SK-N-SH (cell line): ENCODE results near the gene MFSD11.

ENCODE experiments used
- CTCF ChIP-seq: fragments of 200-600 bp; sonication (generic); IDR thresholded peaks from 2 replicates; pipeline ENCODE4 v1.6.1; 2017; ENCODE audit warnings: antibody characterized with exemption, mild to moderate bottlenecking, moderate library complexity
- EP300 ChIP-seq, 2 experiments: IDR thresholded peaks; 2 replicates each; pipeline versions ENCODE4 v1.4.0 to v1.6.1; 2012; ENCODE audit warnings: borderline replicate concordance in 1 of 2, low read depth in 1 of 2, low read length in 1 of 2
- EZH2phosphoT487 ChIP-seq: fragments of 200-600 bp; sonication (generic); IDR thresholded peaks from 2 replicates; pipeline ENCODE4 v1.6.1; 2017; ENCODE audit warnings: low read depth, mixed run types, mild to moderate bottlenecking, antibody characterized with exemption, moderate library complexity, borderline replicate concordance
- FOXJ3 ChIP-seq: sonication (generic); formaldehyde crosslinking; IDR thresholded peaks from 2 replicates; pipeline ENCODE4 v1.5.1; 2020; ENCODE audit warnings: mild to moderate bottlenecking, missing genetic modification reagents
- GATA2 ChIP-seq: sonication (generic); formaldehyde crosslinking; IDR thresholded peaks from 2 replicates; pipeline ENCODE4 v1.5.0; 2020; ENCODE audit warnings: mild to moderate bottlenecking, missing genetic modification reagents
- JUND ChIP-seq: IDR thresholded peaks from 2 replicates; pipeline ENCODE4 v1.4.0; 2012
- MEF2A ChIP-seq: IDR thresholded peaks from 2 replicates; pipeline ENCODE4 v1.4.0; 2012; ENCODE audit warnings: low read depth, borderline replicate concordance
- RCOR1 ChIP-seq: fragments of 150-350 bp; IDR thresholded peaks from 2 replicates; pipeline ENCODE4 v1.6.1; 2017; ENCODE audit warnings: antibody characterized with exemption, low read length
- RFX5 ChIP-seq: IDR thresholded peaks from 2 replicates; pipeline ENCODE4 v1.6.1; 2012; ENCODE audit warnings: mild to moderate bottlenecking, improper control_type of control experiment, low read length
- TCF12 ChIP-seq: IDR thresholded peaks from 2 replicates; pipeline ENCODE4 v1.4.0; 2012
- TF ChIP-seq, protein P1 (sequence below): fragments of 150-350 bp; IDR thresholded peaks from 2 replicates; pipeline ENCODE4 v1.6.1; 2017; ENCODE audit warnings: antibody characterized with exemption, low read length, low read depth, borderline replicate concordance
- TF ChIP-seq, protein P2 (sequence below): IDR thresholded peaks from 2 replicates; pipeline ENCODE4 v1.6.1; 2012; ENCODE audit warnings: mild to moderate bottlenecking, low read depth, low read length, moderate library complexity

DNA sequence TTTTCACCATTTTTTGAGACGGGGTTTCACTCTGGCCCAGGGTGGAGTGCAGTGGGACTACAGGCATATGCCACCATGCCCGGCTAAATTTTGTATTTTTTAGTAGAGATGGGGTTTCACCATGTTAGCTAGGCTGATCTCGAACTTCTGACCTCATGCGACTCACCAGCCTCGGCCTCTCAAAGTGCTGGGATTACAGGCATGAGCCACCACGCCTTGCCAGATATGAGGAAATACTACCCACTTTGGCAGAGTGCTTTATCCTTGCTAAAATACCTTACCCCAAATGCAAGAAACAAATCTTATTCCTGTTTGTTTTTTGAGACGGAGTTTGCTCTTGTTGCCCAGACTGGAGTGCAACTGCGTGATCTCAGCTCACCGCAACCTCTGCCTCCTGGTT is 67.4 kb downstream of the MFSD11 start:
- no peak for TF ChIP-seq CTCF
- no peak for TF ChIP-seq FOXJ3 (CRISPR knock-in tag)
- TF ChIP-seq RFX5, result no peak
- TF ChIP-seq EZH2phosphoT487, result no peak
- TF ChIP-seq, protein P1, sequence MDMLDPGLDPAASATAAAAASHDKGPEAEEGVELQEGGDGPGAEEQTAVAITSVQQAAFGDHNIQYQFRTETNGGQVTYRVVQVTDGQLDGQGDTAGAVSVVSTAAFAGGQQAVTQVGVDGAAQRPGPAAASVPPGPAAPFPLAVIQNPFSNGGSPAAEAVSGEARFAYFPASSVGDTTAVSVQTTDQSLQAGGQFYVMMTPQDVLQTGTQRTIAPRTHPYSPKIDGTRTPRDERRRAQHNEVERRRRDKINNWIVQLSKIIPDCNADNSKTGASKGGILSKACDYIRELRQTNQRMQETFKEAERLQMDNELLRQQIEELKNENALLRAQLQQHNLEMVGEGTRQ, result no peak
- no peak for TF ChIP-seq TCF12
- no peak for TF ChIP-seq GATA2 (CRISPR knock-in tag)
- TF ChIP-seq RCOR1, result no peak
- no peak for TF ChIP-seq MEF2A
- TF ChIP-seq EP300 (IDR thresholded peaks at IDR 0.05; ENCODE audit: borderline replicate concordance in 1 of 2, low read depth in 1 of 2, low read length in 1 of 2), result no peak
- no peak for TF ChIP-seq JUND
- TF ChIP-seq, protein P2, sequence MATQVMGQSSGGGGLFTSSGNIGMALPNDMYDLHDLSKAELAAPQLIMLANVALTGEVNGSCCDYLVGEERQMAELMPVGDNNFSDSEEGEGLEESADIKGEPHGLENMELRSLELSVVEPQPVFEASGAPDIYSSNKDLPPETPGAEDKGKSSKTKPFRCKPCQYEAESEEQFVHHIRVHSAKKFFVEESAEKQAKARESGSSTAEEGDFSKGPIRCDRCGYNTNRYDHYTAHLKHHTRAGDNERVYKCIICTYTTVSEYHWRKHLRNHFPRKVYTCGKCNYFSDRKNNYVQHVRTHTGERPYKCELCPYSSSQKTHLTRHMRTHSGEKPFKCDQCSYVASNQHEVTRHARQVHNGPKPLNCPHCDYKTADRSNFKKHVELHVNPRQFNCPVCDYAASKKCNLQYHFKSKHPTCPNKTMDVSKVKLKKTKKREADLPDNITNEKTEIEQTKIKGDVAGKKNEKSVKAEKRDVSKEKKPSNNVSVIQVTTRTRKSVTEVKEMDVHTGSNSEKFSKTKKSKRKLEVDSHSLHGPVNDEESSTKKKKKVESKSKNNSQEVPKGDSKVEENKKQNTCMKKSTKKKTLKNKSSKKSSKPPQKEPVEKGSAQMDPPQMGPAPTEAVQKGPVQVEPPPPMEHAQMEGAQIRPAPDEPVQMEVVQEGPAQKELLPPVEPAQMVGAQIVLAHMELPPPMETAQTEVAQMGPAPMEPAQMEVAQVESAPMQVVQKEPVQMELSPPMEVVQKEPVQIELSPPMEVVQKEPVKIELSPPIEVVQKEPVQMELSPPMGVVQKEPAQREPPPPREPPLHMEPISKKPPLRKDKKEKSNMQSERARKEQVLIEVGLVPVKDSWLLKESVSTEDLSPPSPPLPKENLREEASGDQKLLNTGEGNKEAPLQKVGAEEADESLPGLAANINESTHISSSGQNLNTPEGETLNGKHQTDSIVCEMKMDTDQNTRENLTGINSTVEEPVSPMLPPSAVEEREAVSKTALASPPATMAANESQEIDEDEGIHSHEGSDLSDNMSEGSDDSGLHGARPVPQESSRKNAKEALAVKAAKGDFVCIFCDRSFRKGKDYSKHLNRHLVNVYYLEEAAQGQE, result no peak
